NT2/D1 (cell line): ENCODE results near the gene ZNF48.

Experiments used
- SUZ12 ChIP-seq: IDR thresholded peaks from 2 replicates; pipeline ENCODE4 v1.6.1; 2011; ENCODE audit not compliant: insufficient read length, insufficient read depth; ENCODE audit errors: extremely low read depth
- YY1 ChIP-seq: IDR thresholded peaks from 2 replicates; pipeline ENCODE4 v1.6.1; 2011; ENCODE audit not compliant: insufficient read length, insufficient read depth
- ZNF274 ChIP-seq: IDR thresholded peaks from 2 replicates; pipeline ENCODE4 v1.6.1; 2011; ENCODE audit warnings: mild to moderate bottlenecking, low read depth, low read length

- TF ChIP-seq ZNF274 (no peak), YY1 (peak; percentile 28), SUZ12 (no peak)
Measured at GRCh38 chr16:30444231-30445148, 49.3 kb downstream of the ZNF48 start.
